Fibroblast of lung (primary cell): ENCODE results near the gene RPS6KL1.

ENCODE experiments used
- CTCF ChIP-seq, 2 donors: IDR thresholded peaks in 1 of 2; conservative IDR thresholded peaks in 1 of 2; 1 replicate in 1 of 2; 2 replicates in 1 of 2; pipeline ENCODE4 v1.5.1; 2011 to 2012; ENCODE audit warnings: low read length in 2 of 2, control low read depth in 1 of 2, inconsistent platforms in 1 of 2, low read depth in 1 of 2, mild to moderate bottlenecking in 1 of 2
- EZH2 ChIP-seq: IDR thresholded peaks from 2 replicates; pipeline ENCODE4 v1.5.1; 2012; ENCODE audit warnings: low read length, control low read depth, mild to moderate bottlenecking; ENCODE audit errors: missing control alignments

GRCh38 chr14:74955229-74956026 is 32.4 kb upstream of the RPS6KL1 start, which contains the start of gene PGF:
- no peak for TF ChIP-seq CTCF (conservative IDR thresholded peaks at IDR 0.05 in 1 of 2, IDR thresholded peaks at IDR 0.05 in 1 of 2; ENCODE audit: low read depth in 1 of 2, low read length in 2 of 2)
- no peak for TF ChIP-seq EZH2
